GM18909 (cell line): Measurements from ENCODE around the gene LRTM1.

Source experiments
- ATAC-seq: cut with Tn5 transposase; IDR thresholded peaks from one replicate; pipeline ENCODE4 v1.9.1; 2021; ENCODE audit warnings: mild to moderate bottlenecking; ENCODE audit not compliant: unreplicated experiment, poor library complexity

LRTM1 gene

GRCh38 chr3:54928046-54928770, at the start of gene LRTM1:
LRTM1 (minus strand) TSS chr3:54928059; CDS start chr3:54927911, 148 bp downstream.
- no peak for ATAC-seq

GRCh38 chr3:54977439-54977838, 49.6 kb upstream of the LRTM1 start:
- no peak for ATAC-seq

- no peak for ATAC-seq
Measured at GRCh38 chr3:54970895-54971294, 43.0 kb upstream of the LRTM1 start.

DNA sequence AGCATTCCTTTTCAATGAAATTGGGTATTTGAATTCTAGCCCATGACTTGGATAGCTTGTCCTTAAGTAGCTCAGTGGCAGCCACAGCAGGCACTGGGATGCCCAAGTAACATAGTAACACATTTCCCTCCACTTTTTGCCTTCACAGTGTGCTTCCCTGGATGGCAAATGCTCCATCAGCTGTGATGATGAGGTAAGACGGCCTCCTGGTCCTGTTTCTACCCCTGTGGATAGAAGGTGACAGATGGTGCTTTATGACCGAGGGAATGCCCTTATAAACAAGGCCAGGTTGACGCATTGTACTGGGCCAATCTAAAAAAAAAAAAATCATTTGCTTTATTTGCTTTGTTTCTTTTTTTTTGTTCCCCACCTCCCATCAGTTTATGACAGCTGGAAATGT, 41.8 kb upstream of the LRTM1 start:
- ATAC-seq = no peak

GRCh38 chr3:54968546-54969172, 40.8 kb upstream of the LRTM1 start:
- no peak for ATAC-seq

DNA sequence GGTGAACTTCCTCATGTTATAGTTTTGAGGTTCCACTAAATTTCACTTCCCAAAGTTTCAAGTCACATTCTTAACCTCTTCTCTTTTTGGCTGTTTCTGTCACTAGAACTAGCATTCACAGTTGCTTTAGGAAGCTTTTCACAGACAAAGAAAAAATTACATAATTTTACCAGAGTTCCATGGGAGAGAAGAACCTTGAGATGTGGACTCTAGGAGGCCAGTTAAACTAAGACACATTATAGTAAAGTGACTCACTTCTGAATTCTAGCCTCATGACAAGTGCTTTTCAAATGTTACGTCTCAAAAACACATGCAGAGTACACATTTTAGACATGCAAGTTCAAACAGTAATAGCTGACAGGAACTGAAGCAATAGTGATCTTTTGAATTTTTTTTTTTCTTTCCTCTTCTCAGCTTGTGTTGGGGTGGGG, 39.9 kb upstream of the LRTM1 start:
- no peak for ATAC-seq

DNA sequence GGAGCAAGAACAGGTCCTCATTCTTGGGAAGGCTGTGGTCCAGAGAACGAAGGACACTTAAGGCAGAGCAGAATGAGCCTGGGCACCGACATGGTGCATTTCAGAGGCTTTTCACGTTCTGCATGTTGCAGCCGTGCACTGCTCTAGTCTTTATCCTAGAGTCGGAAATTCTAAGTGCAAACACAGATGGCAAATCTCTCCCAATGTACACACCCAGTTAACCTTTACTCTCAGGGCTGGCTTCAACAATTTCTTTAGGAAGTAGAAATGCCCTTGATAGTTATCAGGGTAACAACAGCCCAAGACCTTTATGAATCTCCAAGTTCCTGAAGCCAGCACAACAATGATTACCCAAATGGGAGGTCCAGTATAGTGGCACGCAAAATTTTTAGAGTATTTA, 39.1 kb upstream of the LRTM1 start:
- no peak for ATAC-seq

- ATAC-seq = no peak
Measured at GRCh38 chr3:54965746-54966145, 37.9 kb upstream of the LRTM1 start.

DNA sequence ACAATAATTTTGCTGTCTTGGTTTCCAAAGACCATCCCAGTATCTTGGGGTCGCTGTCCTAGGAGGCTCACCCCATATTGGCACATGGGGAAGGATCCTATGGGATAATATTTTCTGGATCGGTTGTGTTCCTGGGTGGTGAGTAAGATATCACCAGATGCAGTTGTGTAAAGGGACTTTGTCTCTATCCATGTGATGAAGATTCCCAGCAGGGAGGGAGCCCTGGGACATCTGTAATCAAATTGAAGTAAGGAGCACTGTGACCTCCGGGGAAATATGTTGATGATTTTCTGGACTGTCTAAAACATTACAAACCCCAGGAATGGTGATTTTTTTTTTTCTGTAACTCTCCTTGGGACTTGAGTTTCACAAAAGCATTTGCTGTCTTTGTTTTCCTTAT, 36.2 kb upstream of the LRTM1 start:
- no peak for ATAC-seq

DNA sequence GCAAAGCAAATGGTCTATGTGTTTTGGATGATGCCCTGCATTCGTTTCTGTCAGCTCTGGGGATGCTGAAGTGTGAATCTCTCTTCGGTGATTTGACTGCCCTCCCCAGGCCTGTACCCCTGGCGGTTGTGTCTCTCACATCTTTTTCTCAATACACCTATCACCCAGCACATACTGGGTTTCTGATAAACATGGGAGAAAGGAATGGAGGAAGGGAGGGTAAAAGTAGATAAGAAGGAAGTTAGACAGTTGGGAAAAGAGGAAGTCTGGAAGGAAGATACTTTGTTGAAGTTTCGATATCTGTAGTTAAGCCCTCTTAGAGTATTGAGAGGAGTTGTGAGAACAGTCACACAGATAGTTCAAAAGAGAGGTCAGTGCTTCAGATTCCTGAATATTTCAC, 35.8 kb upstream of the LRTM1 start:
- ATAC-seq = no peak

GRCh38 chr3:54962200-54962599, 34.3 kb upstream of the LRTM1 start:
- no peak for ATAC-seq

DNA sequence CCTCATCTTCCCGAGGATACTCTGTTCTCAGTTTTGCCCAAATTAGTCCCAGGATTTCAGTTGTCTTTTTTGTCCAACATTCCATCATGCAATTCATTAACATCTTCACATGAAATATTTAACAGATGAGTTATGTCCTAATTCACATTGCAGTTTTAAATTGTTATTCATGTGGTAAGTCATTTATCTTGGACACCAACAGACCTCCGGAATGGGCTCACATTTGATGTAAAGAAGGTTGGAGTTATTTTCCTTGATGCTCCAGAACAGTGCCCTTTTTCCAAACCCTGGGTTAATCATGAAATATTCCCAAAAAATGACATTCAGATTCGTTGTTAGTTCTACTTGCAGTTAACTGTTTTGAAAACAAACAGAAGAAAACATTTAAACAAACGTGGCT, 32.8 kb upstream of the LRTM1 start:
- no peak for ATAC-seq

DNA sequence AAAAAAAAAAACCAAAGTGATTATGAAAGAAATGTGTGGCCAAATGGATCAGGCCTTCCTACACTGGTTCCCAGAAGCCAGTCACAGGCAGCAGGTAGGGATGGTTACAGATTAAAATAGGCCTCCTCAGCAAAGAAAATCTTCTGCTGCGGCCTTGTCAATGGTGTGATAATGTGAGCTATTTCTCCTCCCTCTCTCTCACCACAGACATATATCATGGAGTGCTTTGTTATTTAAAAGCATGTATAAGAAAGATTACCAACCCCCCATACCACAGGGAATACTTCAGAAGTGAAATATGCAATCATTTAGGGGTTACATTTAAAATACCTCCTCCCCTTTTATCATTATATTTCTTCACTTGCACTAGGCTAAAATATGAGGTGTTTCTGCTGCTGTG, 32.2 kb upstream of the LRTM1 start:
- ATAC-seq = no peak

GRCh38 chr3:54957711-54958110, 29.9 kb upstream of the LRTM1 start:
- no peak for ATAC-seq

GRCh38 chr3:54955941-54956340, 28.1 kb upstream of the LRTM1 start:
- no peak for ATAC-seq

- no peak for ATAC-seq
Measured at GRCh38 chr3:54955496-54955895, 27.6 kb upstream of the LRTM1 start.

DNA sequence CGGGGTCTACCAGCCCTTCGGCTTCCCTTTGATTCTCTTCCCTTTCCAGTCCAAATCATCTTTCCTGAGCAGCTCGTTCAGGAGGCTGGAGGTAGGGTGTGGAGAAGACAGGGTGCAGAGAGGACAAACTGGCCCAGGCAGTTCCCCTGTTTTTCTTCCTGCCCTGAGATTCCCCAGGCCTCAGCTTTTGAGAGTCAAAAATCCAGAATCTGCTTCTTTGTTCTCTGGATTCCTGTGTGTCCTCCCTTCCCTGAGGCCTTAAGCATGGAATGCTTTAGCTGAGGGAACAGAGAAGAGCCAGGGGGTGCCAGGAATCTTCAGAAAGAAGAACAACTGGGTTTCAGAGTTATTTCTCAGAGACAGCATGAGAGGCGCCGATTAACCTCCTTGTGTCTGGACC, 26.7 kb upstream of the LRTM1 start:
- ATAC-seq = no peak

GRCh38 chr3:54954022-54954421, 26.2 kb upstream of the LRTM1 start:
- no peak for ATAC-seq

- no peak for ATAC-seq
Measured at GRCh38 chr3:54951405-54951804, 23.5 kb upstream of the LRTM1 start.

- ATAC-seq = no peak
Measured at GRCh38 chr3:54950391-54951003, 22.6 kb upstream of the LRTM1 start.

- ATAC-seq = no peak
Measured at GRCh38 chr3:54949491-54950044, 21.7 kb upstream of the LRTM1 start.
